Measurements from ENCODE around the gene GAK. TPM values are rescaled to one million over a fixed set of nuclear protein-coding genes. Genes with fewer than 3 reads are reported as not detected.

The GAK gene
- total RNA-seq, 2 donors from 2014 or later: 104 to 121 TPM

GRCh38 chr4:892780-893179, 39.3 kb downstream of the GAK start:
- Histone ChIP-seq H3K4me3 (ENCODE audit: low read length) (no peak overlapping the region), H3K9me3 (ENCODE audit: control insufficient read depth, low read length) (no peaks in the 10 kb centered on the region), H3K4me1 (ENCODE audit: control insufficient read depth, insufficient read depth, low read length) (no peaks in the 10 kb centered on the region), H3K27me3 (ENCODE audit: control insufficient read depth, insufficient read depth, low read length, poor library complexity, severe bottlenecking) (no peaks in the 10 kb centered on the region), H3K9ac (ENCODE audit: extremely low read depth, low read length, poor library complexity, severe bottlenecking) (no peak overlapping the region), H3K27ac (ENCODE audit: low read depth, low read length) (no peak overlapping the region), H3K36me3 (ENCODE audit: control insufficient read depth, insufficient read depth, low read length) (peaks cover 18% of the 10 kb centered on the region)
- DNase-seq: no peak
- Mint-ChIP-seq H3K36me3 (ENCODE audit: low read depth) (peaks cover 39% of the 10 kb centered on the region), H3K27me3 (ENCODE audit: insufficient read depth) (no peaks in the 10 kb centered on the region), H3K4me3 (no peak overlapping the region), H3K4me1 (no peaks in the 10 kb centered on the region), H3K27ac (no peak overlapping the region), H3K9me3 (no peaks in the 10 kb centered on the region)
- WGBS, 2 experiments (ENCODE audit: insufficient coverage in 1 of 2, insufficient read length in 1 of 2): 94% methylated on average over 10 of the region's 10 CpGs; no CpG with 5 or more reads in 1 of the 2 experiments
- TF ChIP-seq, protein P1, sequence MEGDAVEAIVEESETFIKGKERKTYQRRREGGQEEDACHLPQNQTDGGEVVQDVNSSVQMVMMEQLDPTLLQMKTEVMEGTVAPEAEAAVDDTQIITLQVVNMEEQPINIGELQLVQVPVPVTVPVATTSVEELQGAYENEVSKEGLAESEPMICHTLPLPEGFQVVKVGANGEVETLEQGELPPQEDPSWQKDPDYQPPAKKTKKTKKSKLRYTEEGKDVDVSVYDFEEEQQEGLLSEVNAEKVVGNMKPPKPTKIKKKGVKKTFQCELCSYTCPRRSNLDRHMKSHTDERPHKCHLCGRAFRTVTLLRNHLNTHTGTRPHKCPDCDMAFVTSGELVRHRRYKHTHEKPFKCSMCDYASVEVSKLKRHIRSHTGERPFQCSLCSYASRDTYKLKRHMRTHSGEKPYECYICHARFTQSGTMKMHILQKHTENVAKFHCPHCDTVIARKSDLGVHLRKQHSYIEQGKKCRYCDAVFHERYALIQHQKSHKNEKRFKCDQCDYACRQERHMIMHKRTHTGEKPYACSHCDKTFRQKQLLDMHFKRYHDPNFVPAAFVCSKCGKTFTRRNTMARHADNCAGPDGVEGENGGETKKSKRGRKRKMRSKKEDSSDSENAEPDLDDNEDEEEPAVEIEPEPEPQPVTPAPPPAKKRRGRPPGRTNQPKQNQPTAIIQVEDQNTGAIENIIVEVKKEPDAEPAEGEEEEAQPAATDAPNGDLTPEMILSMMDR (conservative IDR thresholded peaks at IDR 0.05): no peak

- no peaks in the 10 kb centered on the region for H3K4me1 Mint-ChIP-seq
- H3K9me3 Mint-ChIP-seq: no peaks in the 10 kb centered on the region
- Histone ChIP-seq H3K36me3 (ENCODE audit: control insufficient read depth, insufficient read depth, low read length) (peaks cover 28% of the 10 kb centered on the region), H3K9me3 (ENCODE audit: control insufficient read depth, low read length) (no peaks in the 10 kb centered on the region), H3K4me3 (ENCODE audit: low read length) (no peak overlapping the region), H3K27ac (ENCODE audit: low read depth, low read length) (no peak overlapping the region), H3K4me1 (ENCODE audit: control insufficient read depth, insufficient read depth, low read length) (no peaks in the 10 kb centered on the region), H3K27me3 (ENCODE audit: control insufficient read depth, insufficient read depth, low read length, poor library complexity, severe bottlenecking) (no peaks in the 10 kb centered on the region), H3K9ac (ENCODE audit: extremely low read depth, low read length, poor library complexity, severe bottlenecking) (no peak overlapping the region)
- peak; percentile 86 for DNase-seq
- H3K27me3 Mint-ChIP-seq (ENCODE audit: insufficient read depth): no peaks in the 10 kb centered on the region
- WGBS, 2 experiments (ENCODE audit: insufficient coverage in 1 of 2, insufficient read length in 1 of 2): 79 to 91% methylated on average over 5 to 10 of the region's 10 CpGs
- TF ChIP-seq, protein P1 (conservative IDR thresholded peaks at IDR 0.05): peak; percentile 67
- H3K27ac Mint-ChIP-seq: no peak overlapping the region
- H3K36me3 Mint-ChIP-seq (ENCODE audit: low read depth): peaks cover 40% of the 10 kb centered on the region
- H3K4me3 Mint-ChIP-seq: no peak overlapping the region
Measured at GRCh38 chr4:891747-892146, 40.4 kb downstream of the GAK start.

DNA sequence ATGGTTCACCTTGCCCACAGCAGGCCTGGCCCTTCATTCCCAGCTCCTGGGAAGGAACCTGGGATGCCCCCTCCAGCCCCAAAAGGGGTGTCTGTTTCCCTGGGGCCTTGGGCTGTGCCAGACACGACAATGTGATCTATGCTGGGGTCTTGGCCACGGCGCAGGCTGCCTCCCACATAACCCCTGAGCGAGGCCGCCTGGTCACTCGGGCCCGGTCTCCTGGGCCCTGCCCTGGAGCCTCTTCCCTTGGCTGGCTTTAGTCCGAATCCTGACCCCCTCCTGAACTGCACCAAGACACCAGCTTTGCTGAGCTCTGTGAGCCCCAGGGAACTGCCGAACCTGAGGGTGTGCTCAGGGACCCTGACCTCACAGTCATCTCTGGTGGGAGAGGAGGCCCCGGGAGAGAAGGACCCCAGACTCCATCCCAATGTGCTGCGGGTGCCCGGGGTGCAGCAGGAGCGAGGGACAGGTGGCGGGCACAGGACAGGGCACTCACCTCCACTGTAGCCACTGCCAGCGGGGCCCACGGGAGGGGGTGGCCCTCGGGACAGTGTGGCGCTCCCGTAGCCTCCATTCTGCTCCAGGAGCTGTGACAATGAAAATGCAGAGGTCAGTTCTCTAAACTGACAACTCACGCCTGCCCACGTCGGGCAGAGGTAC, 42.0 kb downstream of the GAK start:
- WGBS, 2 experiments (ENCODE audit: insufficient coverage in 1 of 2, insufficient read length in 1 of 2): 95 to 97% methylated on average over 14 to 22 of the region's 22 CpGs
- Mint-ChIP-seq H3K27me3 (ENCODE audit: insufficient read depth) (no peaks in the 10 kb centered on the region), H3K27ac (no peak overlapping the region)

More for the DNA sequence above, 42.0 kb downstream of the GAK start:
- Mint-ChIP-seq H3K36me3 (ENCODE audit: low read depth) (peaks cover 37% of the 10 kb centered on the region), H3K4me1 (no peaks in the 10 kb centered on the region), H3K4me3 (no peak overlapping the region), H3K9me3 (no peaks in the 10 kb centered on the region)
- TF ChIP-seq, protein P1 (conservative IDR thresholded peaks at IDR 0.05): no peak
- DNase-seq: no peak
- Histone ChIP-seq H3K9ac (ENCODE audit: extremely low read depth, low read length, poor library complexity, severe bottlenecking) (no peak overlapping the region), H3K36me3 (ENCODE audit: control insufficient read depth, insufficient read depth, low read length) (peaks cover 23% of the 10 kb centered on the region), H3K27me3 (ENCODE audit: control insufficient read depth, insufficient read depth, low read length, poor library complexity, severe bottlenecking) (no peaks in the 10 kb centered on the region), H3K4me3 (ENCODE audit: low read length) (no peak overlapping the region), H3K27ac (ENCODE audit: low read depth, low read length) (no peak overlapping the region), H3K9me3 (ENCODE audit: control insufficient read depth, low read length) (no peaks in the 10 kb centered on the region), H3K4me1 (ENCODE audit: control insufficient read depth, insufficient read depth, low read length) (no peaks in the 10 kb centered on the region)
